CD4-positive, alpha-beta T cell treated with Interleukin-2 at 100 ng/mL for 4 hours (primary cell): Measurements from ENCODE around the gene MYH11.
"Not testable (repeated sequence)": the region's sequence is repeated elsewhere in the genome, so short reads cannot be mapped to it uniquely, and the experiment has no call there.

ENCODE experiments used
- DNase-seq: peaks from one replicate; pipeline ENCODE4 v3.0.0-alpha.2; 2020; ENCODE audit warnings: low spot score

MYH11 gene

GRCh38 chr16:15671530-15672117 lies 185.2 kb downstream of the MYH11 start:
- DNase-seq, result no peak

DNA sequence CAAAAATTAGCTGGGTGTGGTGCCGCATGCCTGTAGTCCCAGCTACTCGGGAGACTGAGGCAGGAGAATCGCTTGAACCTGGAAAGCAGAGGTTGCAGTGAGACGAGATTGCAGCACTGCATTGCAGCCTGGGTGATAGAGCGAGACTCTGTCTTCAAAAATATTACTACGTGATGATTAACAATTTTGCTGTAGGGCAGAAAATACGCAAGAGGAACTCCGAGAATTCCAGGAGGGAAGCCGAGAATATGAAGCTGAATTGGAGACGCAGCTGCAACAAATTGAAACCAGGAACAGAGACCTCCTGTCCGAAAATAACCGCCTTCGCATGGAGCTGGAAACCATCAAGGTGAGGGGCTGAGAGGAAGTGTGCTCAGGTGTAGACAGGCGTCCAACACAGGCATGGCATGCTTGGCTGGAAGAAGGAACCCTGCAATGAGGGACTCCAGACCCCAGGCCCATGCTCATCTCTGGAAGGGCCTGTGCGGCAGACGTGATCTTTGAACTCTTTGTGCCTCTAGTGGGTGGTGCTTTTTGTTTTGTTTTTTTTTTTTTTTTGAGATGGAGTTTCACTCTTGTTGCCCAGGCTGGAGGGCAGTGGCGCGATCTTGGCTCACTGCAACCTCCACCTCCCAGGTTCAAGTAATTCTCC lies 189.6 kb downstream of the MYH11 start:
- no peak for DNase-seq

DNA sequence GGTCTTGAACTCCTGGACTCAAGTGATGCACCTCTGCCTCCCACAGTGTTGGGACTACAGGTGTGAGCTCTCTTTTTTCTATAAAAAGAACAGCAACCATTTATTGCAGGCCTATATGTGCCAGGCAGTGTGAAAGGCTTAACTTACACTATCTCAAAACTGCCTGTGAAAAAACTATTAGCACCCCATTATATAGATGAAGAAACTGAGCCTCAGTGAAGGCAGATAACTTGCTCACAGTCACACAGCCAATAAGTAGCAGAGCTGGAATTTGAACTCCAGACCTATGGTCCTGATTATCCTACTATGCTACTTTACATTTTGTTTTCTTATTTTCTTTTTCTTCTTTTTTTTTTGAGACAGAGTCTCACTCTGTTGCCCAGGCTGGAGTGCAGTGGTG lies 191.7 kb downstream of the MYH11 start:
- DNase-seq, result no peak

- no peak for DNase-seq
Measured at GRCh38 chr16:15660203-15660601, 196.6 kb downstream of the MYH11 start.

DNA sequence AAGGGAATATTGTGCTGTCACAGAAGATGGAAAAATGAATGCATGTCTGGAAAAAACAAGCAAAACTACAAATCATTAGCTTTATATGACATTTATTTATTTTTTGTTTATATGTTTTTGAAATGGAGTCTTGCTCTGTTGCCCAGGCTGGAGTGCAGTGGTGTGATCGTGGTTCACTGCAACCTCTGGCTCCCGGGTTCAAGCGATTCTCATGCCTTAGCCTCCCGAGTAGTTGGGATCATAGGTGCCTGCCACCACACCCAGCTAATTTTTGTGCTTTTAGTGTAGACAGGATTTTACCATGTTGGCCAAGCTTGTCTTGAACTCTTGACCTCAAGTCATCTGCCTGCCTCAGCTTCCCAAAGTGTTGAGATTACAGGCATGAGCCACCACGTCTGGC lies 198.3 kb downstream of the MYH11 start:
- DNase-seq, result no peak

DNA sequence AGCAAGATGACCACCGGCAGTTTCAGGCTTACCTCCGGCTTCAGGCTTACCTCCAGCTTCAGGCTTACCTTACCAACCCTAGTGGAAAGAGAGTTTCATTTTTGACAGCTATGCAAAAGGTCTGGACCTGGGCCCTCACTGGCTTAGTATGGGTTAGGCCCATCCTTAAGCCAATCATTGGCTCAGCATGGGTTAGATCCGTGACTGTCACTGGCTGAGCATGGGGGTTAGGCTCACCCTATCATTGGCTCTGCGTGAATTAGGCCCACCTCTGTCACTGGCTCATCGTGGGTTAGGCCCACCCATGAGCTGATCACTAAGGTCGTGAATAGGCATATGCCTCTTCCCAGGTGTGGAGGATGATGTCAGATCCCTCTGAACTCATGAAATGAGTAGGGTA lies 198.7 kb downstream of the MYH11 start:
- DNase-seq, result no peak

DNA sequence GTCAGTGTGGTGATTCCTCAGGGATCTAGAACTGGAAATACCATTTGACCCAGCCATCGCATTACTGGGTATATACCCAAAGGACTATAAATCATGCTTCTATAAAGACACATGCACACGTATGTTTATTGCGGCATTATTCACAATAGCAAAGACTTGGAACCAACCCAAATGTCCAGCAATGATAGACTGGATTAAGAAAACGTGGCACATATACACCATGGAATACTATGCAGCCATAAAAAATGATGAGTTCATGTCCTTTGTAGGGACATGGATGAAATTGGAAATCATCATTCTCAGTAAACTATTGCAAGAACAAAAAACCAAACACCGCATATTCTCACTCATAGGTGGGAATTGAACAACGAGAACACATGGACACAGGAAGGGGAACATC lies 201.3 kb downstream of the MYH11 start:
- not testable (repeated sequence) for DNase-seq

DNA sequence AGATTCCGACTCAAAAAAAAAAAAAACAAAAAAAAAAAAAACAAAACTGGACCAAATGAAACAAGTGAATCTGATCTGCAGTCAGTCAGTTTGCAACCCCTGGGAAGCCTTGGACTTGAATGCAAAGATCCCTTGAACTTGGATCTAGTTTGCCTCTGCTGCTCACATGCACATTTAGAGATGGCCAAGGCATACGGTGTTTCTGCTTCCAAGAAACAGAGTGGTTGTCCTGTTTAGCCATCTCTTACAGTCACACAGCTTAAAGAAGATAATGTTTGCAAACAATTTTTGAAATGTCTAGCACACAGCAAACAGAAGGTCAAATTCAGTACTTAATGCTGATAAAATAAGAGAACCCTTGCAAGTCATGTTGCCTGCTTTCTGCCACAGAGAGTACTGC lies 202.2 kb downstream of the MYH11 start:
- DNase-seq, result no peak

- DNase-seq, result no peak
Measured at GRCh38 chr16:15653227-15653626, 203.6 kb downstream of the MYH11 start.
